ENCODE measurements around the gene PDX1.

PDX1 gene

DNA sequence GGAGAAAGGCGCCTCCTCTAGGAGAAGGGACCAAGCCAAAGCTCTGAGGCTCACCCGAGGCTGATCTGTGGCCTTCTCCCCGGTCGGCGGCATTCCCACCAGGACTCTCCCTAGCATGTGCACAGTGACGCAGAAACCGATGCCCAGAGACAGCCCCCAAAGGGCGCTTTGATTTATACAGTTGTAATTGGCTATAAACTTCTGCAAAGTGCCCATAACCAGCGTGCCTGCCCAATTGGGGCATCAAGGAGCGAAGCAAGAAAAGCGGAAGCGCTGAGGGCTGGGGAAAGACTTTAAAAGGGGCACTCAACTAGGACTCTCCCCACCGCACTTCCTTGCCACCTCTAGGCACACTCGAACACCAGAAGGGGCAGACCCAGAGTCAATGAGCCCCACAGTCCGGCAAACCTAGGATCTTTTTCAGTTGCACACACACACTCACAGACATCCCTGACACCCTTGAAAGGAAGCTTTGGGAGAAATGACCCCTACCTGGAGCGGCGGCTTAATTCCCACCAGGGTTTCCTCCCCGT, 47.5 kb downstream of the PDX1 start (continued):
- TF ChIP-seq, protein P1, sequence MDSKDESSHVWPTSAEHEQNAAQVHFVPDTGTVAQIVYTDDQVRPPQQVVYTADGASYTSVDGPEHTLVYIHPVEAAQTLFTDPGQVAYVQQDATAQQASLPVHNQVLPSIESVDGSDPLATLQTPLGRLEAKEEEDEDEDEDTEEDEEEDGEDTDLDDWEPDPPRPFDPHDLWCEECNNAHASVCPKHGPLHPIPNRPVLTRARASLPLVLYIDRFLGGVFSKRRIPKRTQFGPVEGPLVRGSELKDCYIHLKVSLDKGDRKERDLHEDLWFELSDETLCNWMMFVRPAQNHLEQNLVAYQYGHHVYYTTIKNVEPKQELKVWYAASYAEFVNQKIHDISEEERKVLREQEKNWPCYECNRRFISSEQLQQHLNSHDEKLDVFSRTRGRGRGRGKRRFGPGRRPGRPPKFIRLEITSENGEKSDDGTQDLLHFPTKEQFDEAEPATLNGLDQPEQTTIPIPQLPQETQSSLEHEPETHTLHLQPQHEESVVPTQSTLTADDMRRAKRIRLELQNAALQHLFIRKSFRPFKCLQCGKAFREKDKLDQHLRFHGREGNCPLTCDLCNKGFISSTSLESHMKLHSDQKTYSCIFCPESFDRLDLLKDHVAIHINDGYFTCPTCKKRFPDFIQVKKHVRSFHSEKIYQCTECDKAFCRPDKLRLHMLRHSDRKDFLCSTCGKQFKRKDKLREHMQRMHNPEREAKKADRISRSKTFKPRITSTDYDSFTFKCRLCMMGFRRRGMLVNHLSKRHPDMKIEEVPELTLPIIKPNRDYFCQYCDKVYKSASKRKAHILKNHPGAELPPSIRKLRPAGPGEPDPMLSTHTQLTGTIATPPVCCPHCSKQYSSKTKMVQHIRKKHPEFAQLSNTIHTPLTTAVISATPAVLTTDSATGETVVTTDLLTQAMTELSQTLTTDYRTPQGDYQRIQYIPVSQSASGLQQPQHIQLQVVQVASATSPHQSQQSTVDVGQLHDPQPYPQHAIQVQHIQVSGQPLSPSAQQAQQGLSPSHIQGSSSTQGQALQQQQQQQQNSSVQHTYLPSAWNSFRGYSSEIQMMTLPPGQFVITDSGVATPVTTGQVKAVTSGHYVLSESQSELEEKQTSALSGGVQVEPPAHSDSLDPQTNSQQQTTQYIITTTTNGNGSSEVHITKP (tag by site-specific recombination; IDR thresholded peaks at IDR 0.05): peak; percentile 81
- TF ChIP-seq ZNF341 (tag by site-specific recombination; IDR thresholded peaks at IDR 0.05; ENCODE audit: low read depth): peak; percentile 43

DNA sequence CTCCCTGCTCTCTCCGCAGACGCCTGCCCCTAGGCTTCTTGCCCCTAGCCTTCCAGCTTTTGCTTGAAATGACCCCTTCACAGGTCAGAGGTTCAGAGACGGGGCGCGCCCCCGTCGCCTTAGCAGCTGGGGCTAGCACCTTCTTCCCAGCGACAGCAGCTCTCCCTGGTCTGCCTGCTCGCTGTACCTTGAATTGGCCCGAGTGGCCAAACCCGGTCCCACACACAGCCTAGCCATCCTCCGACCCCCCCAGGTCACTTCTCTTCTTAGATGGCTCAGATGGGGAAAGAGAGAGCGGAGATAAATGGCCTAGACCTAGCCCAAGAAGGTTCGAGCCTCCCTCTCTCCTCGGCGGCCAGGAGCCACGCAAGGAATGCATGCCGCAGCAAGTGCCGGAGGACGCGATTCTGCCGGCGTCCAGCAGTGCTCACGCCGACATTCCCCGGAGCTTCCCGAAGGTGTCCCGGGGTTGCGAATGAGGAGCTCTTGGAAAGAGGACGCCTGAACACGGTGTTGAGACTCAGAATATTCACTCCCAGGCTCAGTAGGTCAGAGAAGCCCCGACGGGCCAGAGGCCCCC, 48.0 kb downstream of the PDX1 start:
- peak overlapping the region; percentile 81; the same call in 1 of the 2 replicates for H3K27ac ChIP-seq (ENCODE audit: extremely low read depth, low read depth, low read length)
- POLR2A ChIA-PET: no interaction called here
- TF ChIP-seq ZNF350 (tag by site-specific recombination; IDR thresholded peaks at IDR 0.05) (no peak), ZNF335 (tag by site-specific recombination; conservative IDR thresholded peaks at IDR 0.05) (peak; percentile 44), ZNF366 (tag by site-specific recombination; conservative IDR thresholded peaks at IDR 0.05) (no peak)
- TF ChIP-seq, protein P2, sequence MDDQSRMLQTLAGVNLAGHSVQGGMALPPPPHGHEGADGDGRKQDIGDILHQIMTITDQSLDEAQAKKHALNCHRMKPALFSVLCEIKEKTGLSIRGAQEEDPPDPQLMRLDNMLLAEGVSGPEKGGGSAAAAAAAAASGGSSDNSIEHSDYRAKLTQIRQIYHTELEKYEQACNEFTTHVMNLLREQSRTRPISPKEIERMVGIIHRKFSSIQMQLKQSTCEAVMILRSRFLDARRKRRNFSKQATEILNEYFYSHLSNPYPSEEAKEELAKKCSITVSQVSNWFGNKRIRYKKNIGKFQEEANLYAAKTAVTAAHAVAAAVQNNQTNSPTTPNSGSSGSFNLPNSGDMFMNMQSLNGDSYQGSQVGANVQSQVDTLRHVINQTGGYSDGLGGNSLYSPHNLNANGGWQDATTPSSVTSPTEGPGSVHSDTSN (CRISPR knock-in tag; IDR thresholded peaks at IDR 0.05): no peak
- TF ChIP-seq, protein P3, sequence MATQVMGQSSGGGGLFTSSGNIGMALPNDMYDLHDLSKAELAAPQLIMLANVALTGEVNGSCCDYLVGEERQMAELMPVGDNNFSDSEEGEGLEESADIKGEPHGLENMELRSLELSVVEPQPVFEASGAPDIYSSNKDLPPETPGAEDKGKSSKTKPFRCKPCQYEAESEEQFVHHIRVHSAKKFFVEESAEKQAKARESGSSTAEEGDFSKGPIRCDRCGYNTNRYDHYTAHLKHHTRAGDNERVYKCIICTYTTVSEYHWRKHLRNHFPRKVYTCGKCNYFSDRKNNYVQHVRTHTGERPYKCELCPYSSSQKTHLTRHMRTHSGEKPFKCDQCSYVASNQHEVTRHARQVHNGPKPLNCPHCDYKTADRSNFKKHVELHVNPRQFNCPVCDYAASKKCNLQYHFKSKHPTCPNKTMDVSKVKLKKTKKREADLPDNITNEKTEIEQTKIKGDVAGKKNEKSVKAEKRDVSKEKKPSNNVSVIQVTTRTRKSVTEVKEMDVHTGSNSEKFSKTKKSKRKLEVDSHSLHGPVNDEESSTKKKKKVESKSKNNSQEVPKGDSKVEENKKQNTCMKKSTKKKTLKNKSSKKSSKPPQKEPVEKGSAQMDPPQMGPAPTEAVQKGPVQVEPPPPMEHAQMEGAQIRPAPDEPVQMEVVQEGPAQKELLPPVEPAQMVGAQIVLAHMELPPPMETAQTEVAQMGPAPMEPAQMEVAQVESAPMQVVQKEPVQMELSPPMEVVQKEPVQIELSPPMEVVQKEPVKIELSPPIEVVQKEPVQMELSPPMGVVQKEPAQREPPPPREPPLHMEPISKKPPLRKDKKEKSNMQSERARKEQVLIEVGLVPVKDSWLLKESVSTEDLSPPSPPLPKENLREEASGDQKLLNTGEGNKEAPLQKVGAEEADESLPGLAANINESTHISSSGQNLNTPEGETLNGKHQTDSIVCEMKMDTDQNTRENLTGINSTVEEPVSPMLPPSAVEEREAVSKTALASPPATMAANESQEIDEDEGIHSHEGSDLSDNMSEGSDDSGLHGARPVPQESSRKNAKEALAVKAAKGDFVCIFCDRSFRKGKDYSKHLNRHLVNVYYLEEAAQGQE (tag by site-specific recombination; IDR thresholded peaks at IDR 0.05): 0 out of 2 replicates have a peak, but pooled peaks have one; percentile 14
- TF ChIP-seq, protein P1 (tag by site-specific recombination; IDR thresholded peaks at IDR 0.05): 0 out of 2 replicates have a peak, but pooled peaks have one; percentile 3
- TF ChIP-seq, protein P4, sequence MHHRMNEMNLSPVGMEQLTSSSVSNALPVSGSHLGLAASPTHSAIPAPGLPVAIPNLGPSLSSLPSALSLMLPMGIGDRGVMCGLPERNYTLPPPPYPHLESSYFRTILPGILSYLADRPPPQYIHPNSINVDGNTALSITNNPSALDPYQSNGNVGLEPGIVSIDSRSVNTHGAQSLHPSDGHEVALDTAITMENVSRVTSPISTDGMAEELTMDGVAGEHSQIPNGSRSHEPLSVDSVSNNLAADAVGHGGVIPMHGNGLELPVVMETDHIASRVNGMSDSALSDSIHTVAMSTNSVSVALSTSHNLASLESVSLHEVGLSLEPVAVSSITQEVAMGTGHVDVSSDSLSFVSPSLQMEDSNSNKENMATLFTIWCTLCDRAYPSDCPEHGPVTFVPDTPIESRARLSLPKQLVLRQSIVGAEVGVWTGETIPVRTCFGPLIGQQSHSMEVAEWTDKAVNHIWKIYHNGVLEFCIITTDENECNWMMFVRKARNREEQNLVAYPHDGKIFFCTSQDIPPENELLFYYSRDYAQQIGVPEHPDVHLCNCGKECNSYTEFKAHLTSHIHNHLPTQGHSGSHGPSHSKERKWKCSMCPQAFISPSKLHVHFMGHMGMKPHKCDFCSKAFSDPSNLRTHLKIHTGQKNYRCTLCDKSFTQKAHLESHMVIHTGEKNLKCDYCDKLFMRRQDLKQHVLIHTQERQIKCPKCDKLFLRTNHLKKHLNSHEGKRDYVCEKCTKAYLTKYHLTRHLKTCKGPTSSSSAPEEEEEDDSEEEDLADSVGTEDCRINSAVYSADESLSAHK (tag by site-specific recombination; IDR thresholded peaks at IDR 0.05): no peak
- H3K9me3 ChIP-seq (ENCODE audit: control insufficient read depth, insufficient read depth, low read depth, low read length): no peaks in the 10 kb centered on the region
- H3K4me3 ChIP-seq (ENCODE audit: low read depth, low read length): peak overlapping the region; percentile 47
- CTCF ChIA-PET: interaction anchor here (0.5 to 1.3 kb wide), 5 partner anchors 9 to 433 kb away, joined by 3 to 5 read pairs (median 4); no protein-coding TSS in a partner anchor
- no peaks in the 10 kb centered on the region for H3K4me1 ChIP-seq (ENCODE audit: control insufficient read depth, insufficient read depth, low read length)
- H3K36me3 ChIP-seq (ENCODE audit: control insufficient read depth in 2 of 2, insufficient read depth in 1 of 2, low read length in 2 of 2): peaks cover 0 to 20% of the 10 kb centered on the region in 2 experiments; a peak in 2 of 3 replicates

Data from HEK293 (cell line).